ENCODE measurements around the gene CACYBP.

CACYBP gene

DNA sequence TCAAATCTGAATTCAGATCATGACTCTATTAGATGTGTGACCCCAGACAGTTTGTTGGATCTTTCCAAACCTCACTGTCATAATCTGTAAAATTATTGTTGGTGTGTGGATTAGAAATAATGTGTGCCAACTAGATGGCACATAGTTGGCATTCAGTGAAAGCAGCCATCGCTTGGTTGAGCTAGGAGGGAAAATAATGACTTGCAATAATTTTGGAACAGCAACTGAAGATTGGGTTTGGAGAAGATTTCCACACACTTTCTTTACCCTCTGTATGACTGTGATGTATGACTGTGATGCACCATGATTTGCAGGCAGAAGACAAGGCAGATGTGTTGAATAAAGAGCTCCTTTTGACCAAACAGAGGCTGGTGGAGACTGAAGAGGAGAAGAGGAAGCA is 24.0 kb upstream of the CACYBP start:
- DNase-seq, result no peak

GRCh38 chr1:174976436-174977108 is 23.2 kb upstream of the CACYBP start:
- DNase-seq, result no peak

DNA sequence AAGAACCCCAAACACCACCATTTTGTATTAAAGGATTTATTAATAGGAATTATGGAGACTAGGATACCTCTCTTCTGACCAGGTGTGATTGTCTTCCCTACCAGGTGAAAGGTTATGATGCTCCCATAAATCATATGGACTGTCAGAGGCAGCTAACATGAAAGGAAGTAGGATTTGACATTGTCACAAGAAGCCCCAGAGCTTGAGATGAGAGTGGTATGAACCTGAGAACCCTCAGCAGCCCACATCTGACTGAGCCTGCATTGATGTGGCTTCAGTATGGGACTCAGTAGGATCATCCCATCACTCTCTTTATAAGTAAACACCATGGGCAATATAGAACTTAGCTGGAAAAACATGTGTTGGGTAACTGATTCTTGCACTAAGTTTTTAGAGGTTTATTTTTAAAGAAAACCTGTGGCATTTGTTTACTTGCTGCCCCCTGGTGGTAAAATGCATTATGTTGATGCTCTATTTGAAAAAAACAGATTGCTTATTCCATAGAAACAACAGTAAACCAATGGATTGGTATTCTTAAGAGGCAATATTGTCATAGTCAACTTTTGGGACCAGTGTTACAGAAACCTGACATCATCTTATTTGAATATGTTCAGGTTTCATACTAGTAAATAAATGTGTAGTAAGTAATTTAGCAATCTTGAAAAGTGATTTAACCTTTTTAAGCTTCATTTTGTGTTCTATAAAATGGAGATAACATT is 16.6 kb upstream of the CACYBP start:
- no peak for DNase-seq

DNA sequence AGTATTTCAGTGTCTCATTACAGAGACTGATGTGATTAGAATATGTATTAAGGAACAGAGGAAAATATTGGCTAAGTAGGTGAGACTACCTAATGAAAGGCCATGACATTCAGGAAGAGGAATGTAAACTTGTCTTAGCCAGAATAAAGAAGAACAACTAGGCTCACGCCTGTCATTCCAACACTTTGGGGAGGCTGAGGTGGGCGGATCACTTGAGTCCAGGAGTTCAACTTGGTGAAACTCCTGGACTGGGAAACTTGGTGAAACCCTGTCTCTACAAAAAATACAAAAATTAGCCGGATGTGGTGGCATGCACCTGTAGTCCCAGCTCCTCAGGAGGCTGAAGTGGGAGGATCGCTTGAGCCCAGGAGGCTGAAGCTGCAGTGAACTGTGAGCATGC is 14.8 kb upstream of the CACYBP start:
- no peak for DNase-seq

DNA sequence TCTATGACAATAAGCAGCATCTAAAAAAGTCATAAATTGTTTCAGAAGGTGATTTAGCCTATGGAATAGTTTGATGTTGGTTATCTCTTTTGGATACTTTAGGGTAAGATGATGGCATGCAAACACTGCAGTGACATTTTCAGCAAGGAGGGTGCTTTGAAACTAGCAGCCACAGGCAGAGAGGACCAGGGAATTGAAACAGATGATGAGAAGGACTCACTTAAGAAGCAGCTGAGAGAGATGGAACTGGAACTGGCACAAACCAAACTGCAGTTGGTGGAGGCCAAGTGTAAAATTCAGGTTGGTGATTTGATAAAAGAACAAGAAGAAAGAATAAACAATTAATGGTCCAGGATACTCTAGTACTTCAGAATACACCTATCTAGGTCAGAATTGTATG is 11.2 kb upstream of the CACYBP start:
- DNase-seq, result no peak

DNA sequence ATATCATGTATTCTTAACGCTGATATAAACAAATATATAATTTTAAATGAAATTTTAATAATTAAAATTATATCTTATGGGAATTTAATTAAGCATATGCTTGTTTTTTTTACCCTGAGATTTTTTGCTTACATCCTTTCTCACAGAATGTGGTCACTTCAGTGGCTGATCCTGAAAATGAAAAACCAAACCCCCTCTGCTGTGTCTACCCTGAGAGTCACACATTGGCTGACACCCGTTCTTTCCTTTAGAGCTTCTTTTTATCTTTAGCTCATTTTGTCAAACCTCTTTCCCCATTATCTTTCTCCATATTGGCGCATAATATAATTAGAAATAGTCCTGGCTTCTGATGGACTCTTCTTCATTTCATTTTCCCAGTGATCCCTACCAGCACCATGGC is 10.8 kb upstream of the CACYBP start:
- no peak for DNase-seq

DNA sequence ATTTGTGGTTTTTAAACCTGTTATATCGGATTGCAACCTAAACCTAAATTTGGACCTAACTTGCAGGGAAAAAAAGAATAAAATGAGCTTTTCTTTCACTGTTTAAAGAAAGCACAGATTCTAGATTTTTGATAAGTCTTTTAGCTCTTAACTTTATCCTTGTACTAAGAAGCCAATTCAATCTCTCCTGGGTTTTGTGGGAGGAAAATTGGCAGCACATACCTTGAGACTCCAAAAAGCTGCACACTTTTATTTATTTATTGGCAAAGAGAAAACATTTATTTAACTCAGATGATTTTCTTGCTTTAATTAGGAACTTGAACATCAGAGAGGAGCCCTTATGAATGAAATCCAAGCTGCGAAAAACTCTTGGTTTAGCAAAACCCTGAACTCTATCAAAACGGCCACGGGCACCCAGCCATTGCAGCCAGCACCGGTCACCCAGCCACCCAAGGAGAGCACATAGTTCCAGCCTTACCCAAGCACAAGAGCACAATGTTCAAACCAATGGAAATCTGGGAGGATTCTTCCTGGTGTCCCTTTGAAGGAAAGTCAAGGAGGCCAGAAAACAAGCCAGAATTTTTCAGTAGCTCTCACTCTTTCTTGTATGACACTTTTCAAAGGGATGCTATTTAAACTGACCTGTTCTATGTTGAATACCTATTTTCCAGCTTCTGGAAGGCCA is 10.1 kb upstream of the CACYBP start:
- DNase-seq, result no peak

GRCh38 chr1:174990382-174990999 is 9.3 kb upstream of the CACYBP start:
- DNase-seq, result no peak

DNA sequence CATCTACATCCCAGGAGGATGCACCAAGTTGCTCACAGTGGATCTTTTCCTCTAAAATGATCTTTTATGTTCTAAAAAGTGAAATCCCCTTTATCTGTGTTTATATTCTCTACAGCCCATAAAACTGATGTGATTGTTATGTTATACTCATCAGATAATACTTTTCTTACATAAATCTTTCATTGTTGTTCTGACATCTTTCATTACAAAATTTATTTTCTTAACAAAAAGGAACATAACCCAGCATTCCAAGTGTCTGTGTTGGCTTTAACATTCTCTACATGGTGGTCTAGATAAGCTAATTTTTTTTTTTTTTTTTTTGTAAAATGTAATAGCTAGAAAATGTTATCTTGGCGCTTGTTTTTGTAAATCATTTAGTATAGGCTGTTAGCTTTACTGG is 8.3 kb upstream of the CACYBP start:
- no peak for DNase-seq

GRCh38 chr1:174995121-174995520 is 4.6 kb upstream of the CACYBP start:
- no peak for DNase-seq

GRCh38 chr1:174995916-174996315 is 3.8 kb upstream of the CACYBP start:
- DNase-seq, result no peak

GRCh38 chr1:174996476-174996875 is 3.3 kb upstream of the CACYBP start:
- DNase-seq, result no peak

- no peak for DNase-seq
Measured at GRCh38 chr1:174997041-174997440, 2.7 kb upstream of the CACYBP start.

- no peak for DNase-seq
Measured at GRCh38 chr1:174998569-174999215, 1.1 kb upstream of the CACYBP start.

- DNase-seq, result peak; percentile 94
Measured at GRCh38 chr1:174999216-174999935, 371 bp upstream of the CACYBP start.

DNA sequence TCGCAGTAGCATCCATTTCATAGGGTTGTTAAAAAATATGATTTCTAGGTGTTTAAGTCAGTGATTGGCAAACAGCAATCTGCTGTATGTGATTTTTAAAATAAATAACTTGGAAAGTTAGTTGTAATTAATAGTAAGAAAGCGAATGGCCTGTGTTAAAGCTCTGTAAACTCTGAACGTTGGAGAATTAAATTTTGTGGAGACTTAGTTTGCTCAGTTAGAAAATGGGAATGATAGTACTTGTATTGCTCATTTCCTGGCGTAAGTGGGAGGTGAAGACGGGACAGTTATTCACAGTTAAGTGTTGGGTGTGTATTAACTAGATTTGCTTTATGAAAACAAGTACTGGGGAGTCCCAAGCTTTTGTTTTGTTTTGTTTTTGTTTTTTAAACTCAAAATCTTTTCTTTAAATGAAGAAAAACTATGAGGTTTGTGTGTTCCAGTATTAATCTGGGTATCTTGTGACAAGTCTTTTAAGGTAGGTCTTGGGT is 995 bp downstream of the CACYBP start:
- no peak for DNase-seq

- no peak for DNase-seq
Measured at GRCh38 chr1:175002910-175003517, 3.3 kb downstream of the CACYBP start.

- no peak for DNase-seq
Measured at GRCh38 chr1:175003521-175003920, 3.8 kb downstream of the CACYBP start.

DNA sequence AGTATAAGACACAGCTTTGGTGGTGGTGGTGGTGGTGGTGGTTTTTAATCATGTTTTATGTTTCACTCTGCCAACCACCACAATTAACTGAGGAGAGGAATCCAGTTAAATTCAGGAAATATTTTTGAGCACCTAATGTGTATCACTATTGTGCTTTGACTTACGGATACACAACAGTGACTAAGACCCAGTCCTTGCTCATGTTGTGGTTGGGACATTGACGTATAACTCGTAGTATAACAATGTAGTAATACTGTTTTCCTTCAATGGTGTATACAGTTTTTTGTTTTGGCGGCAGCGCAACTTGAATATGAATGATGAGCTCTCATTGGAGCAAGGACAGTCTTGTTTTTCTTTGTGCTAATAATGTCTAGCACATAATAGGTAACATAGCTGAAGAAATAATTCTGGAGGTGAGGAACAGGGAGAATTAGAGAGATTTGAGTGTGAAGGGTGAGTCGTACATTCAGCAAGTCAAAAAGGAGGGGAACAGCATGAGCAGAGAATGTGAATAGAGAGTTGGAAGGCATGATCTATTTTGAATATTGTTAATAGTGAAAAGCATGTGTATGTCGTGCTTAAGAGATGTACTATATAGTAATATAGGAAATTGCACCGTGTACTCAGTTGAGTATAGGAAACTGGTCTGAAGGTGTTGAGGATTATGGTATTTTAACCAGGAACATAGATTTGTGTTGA is 5.5 kb downstream of the CACYBP start:
- no peak for DNase-seq

GRCh38 chr1:175009532-175009931 is 9.8 kb downstream of the CACYBP start:
- DNase-seq, result no peak

DNA sequence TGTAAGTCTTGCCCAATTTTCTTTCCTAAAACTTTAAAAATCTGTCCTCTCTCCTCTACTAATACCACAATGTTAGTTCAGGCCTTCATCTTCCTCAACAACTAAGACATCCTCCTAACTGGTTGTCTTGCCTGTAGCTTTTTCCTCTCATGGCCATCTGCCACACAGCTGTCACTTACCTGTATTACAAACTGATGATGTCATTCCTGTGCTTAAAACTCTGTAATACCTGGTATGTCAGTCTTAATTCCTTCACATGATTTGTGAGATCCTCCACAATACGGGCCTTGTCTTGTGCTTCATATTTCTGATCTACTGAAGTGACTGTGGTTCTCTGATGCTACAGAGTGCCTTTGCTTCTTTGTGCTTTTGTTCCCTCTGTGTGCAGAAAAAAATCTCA is 13.7 kb downstream of the CACYBP start:
- DNase-seq, result no peak

Data from T1000 (cell line).